Smooth muscle cell (in vitro differentiated cells): ENCODE data around the gene LUC7L3. TPM values are rescaled to one million over a fixed set of nuclear protein-coding genes. Genes with fewer than 3 reads are reported as not detected.
"Not testable (repeated sequence)": the region's sequence is repeated elsewhere in the genome, so short reads cannot be mapped to it uniquely, and the experiment has no call there.

Experiments
- DNase-seq: peaks from one replicate; lab custom pipeline; 2025; ENCODE audit not compliant: unreplicated experiment; lab: John Stamatoyannopoulos, UW
- H2AFZ ChIP-seq: fragments of 200-600 bp; sonication (generic); 2 replicates; pipeline ENCODE4 v1.6.0; 2016; ENCODE audit warnings: antibody characterized with exemption, low read depth, mild to moderate bottlenecking
- H3F3A ChIP-seq: fragments of 200-600 bp; sonication (generic); 2 replicates; pipeline ENCODE4 v1.6.0; 2017; ENCODE audit warnings: antibody characterized with exemption, low read depth
- H3K27ac ChIP-seq: fragments of 200-600 bp; sonication (generic); 2 replicates; pipeline ENCODE4 v1.5.1; 2016; ENCODE audit warnings: low read depth, mild to moderate bottlenecking
- H3K27me3 ChIP-seq: fragments of 200-600 bp; sonication (generic); 2 replicates; pipeline ENCODE4 v1.6.1; 2016; ENCODE audit warnings: low read depth, mild to moderate bottlenecking
- H3K36me3 ChIP-seq: fragments of 200-600 bp; sonication (generic); 2 replicates; pipeline ENCODE4 v1.5.1; 2016; ENCODE audit warnings: low read depth
- H3K4me1 ChIP-seq: fragments of 200-600 bp; sonication (generic); 2 replicates; pipeline ENCODE4 v1.5.1; 2016; ENCODE audit warnings: low read depth
- H3K4me2 ChIP-seq: fragments of 200-600 bp; sonication (generic); 2 replicates; pipeline ENCODE4 v1.6.0; 2016; ENCODE audit warnings: mild to moderate bottlenecking
- H3K4me3 ChIP-seq: fragments of 200-600 bp; sonication (generic); 2 replicates; pipeline ENCODE4 v1.5.1; 2016; ENCODE audit warnings: mild to moderate bottlenecking
- H3K79me2 ChIP-seq: fragments of 200-600 bp; sonication (generic); 2 replicates; pipeline ENCODE4 v1.6.0; 2016; ENCODE audit warnings: low read depth, mild to moderate bottlenecking
- H3K9ac ChIP-seq: fragments of 200-600 bp; sonication (generic); 2 replicates; pipeline ENCODE4 v1.6.0; 2016; ENCODE audit warnings: low read depth
- H3K9me3 ChIP-seq: fragments of 200-600 bp; sonication (generic); replicated peaks from 2 replicates; pipeline ENCODE4 v1.5.1; 2016; ENCODE audit warnings: low read depth
- H4K20me1 ChIP-seq: fragments of 200-600 bp; sonication (generic); 2 replicates; pipeline ENCODE4 v1.6.0; 2016; ENCODE audit warnings: low read depth
- WGBS: methylation state at CpG from one replicate; pipeline ENCODE4 v1.1.7; 2016; ENCODE audit warnings: low lambda C conversion rate; 5-methylcytosine and 5-hydroxymethylcytosine counted together
- polyA plus RNA-seq: library from polyadenylated mRNA; unstranded; fragments of >200 nt; fragmentation: Nextera tagmentation; extraction: Ambion mirVana; gene quantifications from 2 replicates; pipeline ENCODE4 v1.2.1, GENCODE V29; 2016
- total RNA-seq: library from RNA; depleted of rRNA; stranded (reverse); fragments of >200 nt; gene quantifications from 2 replicates; pipeline ENCODE4 v1.2.3, GENCODE V29; 2014
- TF ChIP-seq, protein P1 (sequence below): fragments of 200-600 bp; sonication (generic); IDR thresholded peaks from 2 replicates; pipeline ENCODE4 v1.5.1; 2017; ENCODE audit warnings: borderline replicate concordance, mild to moderate bottlenecking, antibody characterized with exemption; ENCODE audit not compliant: insufficient read depth, poor library complexity, severe bottlenecking

LUC7L3 gene
- total and polyA plus RNA-seq, 2 experiments from 2014 or later = 75.9 to 77.8 TPM

DNA sequence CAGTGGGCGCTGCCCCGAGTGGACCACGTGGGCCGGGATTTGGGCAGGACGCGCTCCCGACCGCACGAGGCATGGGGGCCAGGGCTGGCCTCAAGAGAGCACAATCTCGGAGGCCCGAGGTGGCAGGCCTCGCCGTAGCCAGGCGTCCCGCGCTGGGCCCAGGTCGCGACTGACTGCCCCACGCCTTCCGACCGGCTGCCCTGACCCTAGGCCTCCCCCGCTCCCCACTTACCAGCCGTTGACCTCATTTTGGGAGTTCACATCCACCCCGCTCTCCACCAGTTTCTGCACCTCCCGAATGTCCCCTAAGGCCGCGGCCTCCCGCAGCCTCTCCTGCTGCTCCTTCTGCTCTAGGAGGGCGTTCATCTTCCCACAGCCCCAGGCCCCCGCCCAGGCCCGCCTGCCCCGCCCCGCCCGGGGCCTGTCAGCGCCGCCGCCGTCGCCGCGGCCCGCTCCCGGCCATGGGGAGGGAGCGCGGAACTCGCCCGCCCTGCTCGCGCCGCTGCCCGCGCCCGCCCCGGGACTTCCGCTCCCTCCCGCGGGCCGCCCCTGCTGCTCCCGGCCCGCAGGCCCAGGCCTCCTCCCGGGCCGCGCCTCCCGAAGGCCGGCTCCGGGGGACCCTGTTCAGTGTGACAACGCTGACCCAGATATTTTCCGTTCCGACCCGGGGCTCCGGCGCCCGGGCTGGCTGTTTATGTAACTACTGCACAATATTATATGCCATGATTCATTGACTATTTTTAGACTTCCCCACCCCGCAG lies 11.9 kb upstream of the LUC7L3 start, which contains the start of gene ANKRD40:
TSS of gene ANKRD40 (minus strand) at position 626 of the 761 bp plus-strand sequence. CDS start at position 366, 260 bp downstream.
- Histone ChIP-seq H2AFZ (peak within 1 kb of the TSS; percentile 73), H3K9me3 (no peaks in the 10 kb centered on the region), H3K79me2 (peaks cover 44% of the 10 kb centered on the region), H3K27ac (peak within 1 kb of the TSS; percentile 91), H3K4me3 (peak within 1 kb of the TSS; percentile 56), H4K20me1 (peaks cover 8% of the 10 kb centered on the region), H3K36me3 (no peaks in the 10 kb centered on the region), H3K9ac (peak within 1 kb of the TSS; percentile 77), H3K4me2 (peak within 1 kb of the TSS; percentile 86), H3K27me3 (no peaks in the 10 kb centered on the region), H3K4me1 (peaks cover 14% of the 10 kb centered on the region), H3F3A (no peaks in the 10 kb centered on the region)
- TF ChIP-seq, protein P1, sequence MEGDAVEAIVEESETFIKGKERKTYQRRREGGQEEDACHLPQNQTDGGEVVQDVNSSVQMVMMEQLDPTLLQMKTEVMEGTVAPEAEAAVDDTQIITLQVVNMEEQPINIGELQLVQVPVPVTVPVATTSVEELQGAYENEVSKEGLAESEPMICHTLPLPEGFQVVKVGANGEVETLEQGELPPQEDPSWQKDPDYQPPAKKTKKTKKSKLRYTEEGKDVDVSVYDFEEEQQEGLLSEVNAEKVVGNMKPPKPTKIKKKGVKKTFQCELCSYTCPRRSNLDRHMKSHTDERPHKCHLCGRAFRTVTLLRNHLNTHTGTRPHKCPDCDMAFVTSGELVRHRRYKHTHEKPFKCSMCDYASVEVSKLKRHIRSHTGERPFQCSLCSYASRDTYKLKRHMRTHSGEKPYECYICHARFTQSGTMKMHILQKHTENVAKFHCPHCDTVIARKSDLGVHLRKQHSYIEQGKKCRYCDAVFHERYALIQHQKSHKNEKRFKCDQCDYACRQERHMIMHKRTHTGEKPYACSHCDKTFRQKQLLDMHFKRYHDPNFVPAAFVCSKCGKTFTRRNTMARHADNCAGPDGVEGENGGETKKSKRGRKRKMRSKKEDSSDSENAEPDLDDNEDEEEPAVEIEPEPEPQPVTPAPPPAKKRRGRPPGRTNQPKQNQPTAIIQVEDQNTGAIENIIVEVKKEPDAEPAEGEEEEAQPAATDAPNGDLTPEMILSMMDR = no peak
- WGBS = under 1% methylated on average over 26 of the region's 74 CpGs
- peak; percentile 74 for DNase-seq

DNA sequence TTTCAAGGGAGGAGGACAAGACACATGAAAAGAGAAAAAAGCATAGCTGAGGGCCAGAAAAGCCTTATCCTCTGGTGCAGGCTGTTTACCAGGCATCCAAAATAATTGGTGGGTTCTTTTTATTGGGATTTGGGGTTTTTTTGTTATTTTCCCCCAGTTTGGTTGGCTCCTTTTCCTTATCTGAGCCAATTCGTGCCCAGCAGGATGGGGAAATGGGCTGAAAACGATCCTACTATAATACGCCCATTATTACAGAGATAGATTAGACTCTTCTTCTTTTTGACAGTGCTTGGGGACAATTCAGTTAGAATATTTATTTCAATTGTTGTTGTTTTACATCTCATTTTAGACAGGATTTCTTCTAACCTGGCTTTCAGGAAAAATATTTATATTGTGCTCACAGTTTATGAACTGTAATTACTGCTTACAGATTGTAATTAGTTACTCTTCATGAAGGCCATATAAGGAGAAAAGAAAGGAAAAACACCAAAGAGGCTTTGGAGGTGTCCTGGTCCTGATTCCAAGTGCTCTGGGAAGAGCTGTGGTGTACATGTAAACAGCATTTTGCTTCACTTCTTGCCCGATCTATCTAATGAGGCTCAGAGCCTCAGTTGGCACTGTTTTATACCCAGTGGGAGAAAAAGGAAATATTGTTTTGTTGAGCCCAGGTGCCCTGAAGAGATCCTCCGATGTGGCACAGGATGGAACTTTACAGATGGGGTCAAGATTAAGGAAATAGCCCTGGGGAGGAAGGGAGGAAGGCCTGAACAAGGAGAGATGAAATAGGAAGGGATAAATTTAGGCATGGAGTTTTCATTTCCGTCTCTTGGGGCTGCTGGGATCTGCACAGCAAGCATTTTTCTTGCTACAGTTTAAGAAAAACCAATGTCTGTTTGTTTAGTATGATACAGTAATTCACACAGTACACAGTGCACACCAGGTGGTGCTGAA lies 11.1 kb upstream of the LUC7L3 start:
- Histone ChIP-seq H3F3A (no peaks in the 10 kb centered on the region), H3K4me3 (peak overlapping the region; percentile 56), H4K20me1 (peaks cover under 1% of the 10 kb centered on the region), H3K79me2 (peaks cover 36% of the 10 kb centered on the region), H2AFZ (peak overlapping the region; percentile 73), H3K9ac (peak overlapping the region; percentile 77), H3K27ac (peak overlapping the region; percentile 91), H3K36me3 (no peaks in the 10 kb centered on the region), H3K4me1 (peaks cover 14% of the 10 kb centered on the region), H3K9me3 (no peaks in the 10 kb centered on the region), H3K27me3 (no peaks in the 10 kb centered on the region), H3K4me2 (peak overlapping the region; percentile 86)
- WGBS = 29% methylated on average over 6 of the region's 6 CpGs
- no peak for DNase-seq
- TF ChIP-seq, protein P1 = no peak

DNA sequence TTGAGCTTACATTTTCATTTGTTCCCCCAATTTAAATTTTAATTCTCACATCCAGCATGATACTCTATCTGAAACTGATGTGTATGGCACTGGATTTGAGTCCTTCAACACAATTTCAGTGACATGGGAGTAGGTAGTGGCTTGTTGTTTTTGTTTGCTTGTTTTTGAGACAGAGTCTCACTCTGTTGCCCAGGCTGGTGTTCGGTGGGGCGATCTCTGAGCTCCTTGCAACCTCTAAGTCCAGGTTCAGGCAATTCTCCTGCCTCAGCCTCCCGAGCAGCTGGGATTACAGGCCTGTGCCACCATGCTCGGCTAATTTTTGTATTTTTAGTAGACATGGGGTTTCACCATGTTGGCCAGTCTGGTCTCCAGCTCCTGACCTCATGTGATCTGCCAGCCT lies 10.3 kb upstream of the LUC7L3 start:
- H3K79me2 ChIP-seq = peaks cover 35% of the 10 kb centered on the region
- peak overlapping the region; percentile 56 for H3K4me3 ChIP-seq
- H3K27me3 ChIP-seq, H3K9me3 ChIP-seq, H3K36me3 ChIP-seq, H2AFZ ChIP-seq, H4K20me1 ChIP-seq, DNase-seq, H3F3A ChIP-seq: not testable (repeated sequence)
- WGBS = 92% methylated on average over 4 of the region's 4 CpGs
- peak overlapping the region; percentile 91 for H3K27ac ChIP-seq
- H3K4me1 ChIP-seq = peaks cover 14% of the 10 kb centered on the region
- H3K4me2 ChIP-seq = peak overlapping the region; percentile 86
- peak overlapping the region; percentile 77 for H3K9ac ChIP-seq

DNA sequence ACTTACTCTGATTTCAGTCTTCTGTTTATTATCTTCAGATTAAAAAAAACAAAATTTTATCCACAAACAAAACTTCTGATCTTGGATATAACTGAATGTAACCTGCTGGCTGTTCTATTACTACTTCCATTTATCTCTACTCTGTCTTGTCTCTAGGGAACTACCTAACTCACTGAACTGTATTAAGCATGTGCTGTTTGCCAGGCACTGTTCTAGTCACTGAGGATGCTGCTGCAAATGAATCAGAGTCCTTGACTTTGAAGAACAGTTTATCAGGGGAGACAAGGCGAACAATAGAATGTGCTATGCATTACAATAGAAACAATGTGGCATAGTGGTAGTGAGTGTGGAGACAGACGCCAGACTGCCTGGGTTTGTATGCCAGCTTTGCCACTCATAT lies 9.4 kb upstream of the LUC7L3 start:
- TF ChIP-seq, protein P1 = no peak
- H3K4me1 ChIP-seq = peaks cover 14% of the 10 kb centered on the region
- 76% methylated on average over 2 of the region's 2 CpGs for WGBS
- H3K36me3 ChIP-seq = no peaks in the 10 kb centered on the region
- H3K27ac ChIP-seq = peak overlapping the region; percentile 91
- H3K4me2 ChIP-seq = no peak overlapping the region
- no peaks in the 10 kb centered on the region for H4K20me1 ChIP-seq
- no peak overlapping the region for H3K9ac ChIP-seq
- H3K27me3 ChIP-seq = no peaks in the 10 kb centered on the region
- no peaks in the 10 kb centered on the region for H3F3A ChIP-seq
- no peaks in the 10 kb centered on the region for H3K9me3 ChIP-seq
- no peak overlapping the region for H3K4me3 ChIP-seq
- no peak overlapping the region for H2AFZ ChIP-seq
- DNase-seq = no peak
- peaks cover 28% of the 10 kb centered on the region for H3K79me2 ChIP-seq
